CD4-positive, alpha-beta T cell treated with Interleukin-6 at 100 ng/mL for 8 hours (primary cell): ENCODE data around the gene PSMF1.
"Not testable (repeated sequence)": the region's sequence is repeated elsewhere in the genome, so short reads cannot be mapped to it uniquely, and the experiment has no call there.

Experiments used
- DNase-seq: peaks from one replicate; pipeline ENCODE4 v3.0.0-alpha.2; 2020; ENCODE audit warnings: mixed read lengths, low spot score

The PSMF1 gene

DNA sequence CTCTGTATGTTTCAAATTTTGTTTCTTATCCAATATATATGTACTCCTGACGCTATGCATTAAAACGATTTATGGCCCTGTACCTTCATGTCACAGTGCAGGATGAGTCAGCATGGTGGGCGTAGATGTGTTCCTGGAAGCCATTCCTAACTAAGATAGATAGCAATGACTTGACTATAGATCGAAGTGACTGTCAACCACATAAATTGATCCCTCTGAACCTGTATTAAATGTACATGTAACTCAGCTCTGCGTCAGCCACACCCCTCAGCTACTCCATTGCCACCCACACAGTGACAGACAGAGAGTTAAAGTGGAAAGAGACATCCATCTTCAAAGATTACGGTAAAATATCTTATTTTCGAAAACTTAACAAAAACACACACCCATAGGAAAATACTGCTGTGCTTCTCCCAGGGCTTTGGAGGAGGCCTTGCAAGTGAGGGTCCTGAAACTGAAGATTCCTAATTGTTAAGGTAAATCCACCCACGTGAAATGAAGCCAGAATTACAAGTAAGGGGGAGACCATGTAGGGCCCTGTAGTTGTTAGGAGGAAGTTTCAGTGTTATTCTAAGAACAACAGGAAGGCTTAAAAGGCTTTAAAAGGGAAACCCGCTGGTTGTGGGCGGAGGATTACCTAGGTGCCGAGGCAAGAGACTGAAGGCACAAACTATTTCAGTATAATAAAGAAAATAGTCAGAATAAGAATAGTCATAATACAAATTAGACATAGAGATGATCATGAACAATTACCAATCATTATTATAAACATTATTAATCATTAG is 97.2 kb downstream of the PSMF1 start:
- DNase-seq, result peak; percentile 40

DNA sequence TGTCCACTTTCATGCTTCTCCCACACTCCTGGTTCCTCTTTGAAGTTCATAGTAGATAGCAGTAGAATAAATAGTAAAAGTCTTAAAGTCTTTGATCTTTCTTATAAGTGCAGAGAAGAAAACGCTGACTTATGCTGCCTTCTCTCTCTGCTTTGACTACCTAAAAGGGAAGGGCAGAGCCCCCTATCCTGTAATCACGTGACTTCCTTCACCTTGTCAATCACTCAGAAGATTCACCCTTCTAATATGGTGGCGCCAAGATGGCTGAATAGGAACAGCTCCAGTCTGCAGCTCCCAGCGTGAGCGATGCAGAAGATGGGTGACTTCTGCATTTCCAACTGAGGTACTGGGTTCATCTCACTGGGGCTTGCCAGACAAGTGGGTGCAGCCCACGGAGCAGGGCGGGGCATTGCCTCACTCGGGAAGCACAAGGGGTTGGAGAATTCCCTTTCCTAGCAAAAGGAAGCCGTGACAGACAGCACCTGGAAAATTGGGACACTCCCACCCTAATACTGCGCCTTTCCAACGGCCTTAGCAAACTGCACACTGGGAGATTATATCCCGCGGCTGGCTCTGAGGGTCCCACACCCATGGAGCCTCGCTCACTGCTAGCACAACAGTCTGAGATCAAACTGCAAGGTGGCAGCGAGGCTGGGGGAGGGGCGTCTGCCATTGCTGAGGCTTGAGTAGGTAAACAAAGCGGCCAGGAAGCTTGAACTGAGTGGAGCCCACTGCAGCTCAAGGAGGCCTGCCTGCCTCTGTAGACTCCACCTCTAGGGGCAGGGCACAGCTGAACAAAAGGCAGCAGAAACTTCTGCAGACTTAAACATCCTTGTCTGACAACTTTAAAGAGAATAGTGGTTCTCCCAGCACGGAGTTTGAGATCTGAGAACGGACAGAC is 98.4 kb downstream of the PSMF1 start:
- not testable (repeated sequence) for DNase-seq
